Stimulated activated CD4-positive, alpha-beta T cell treated with anti-CD3 and anti-CD28 coated beads, Interleukin-15, amount 100 ng/mL, for 1 hour (primary cell): ENCODE results near the gene MICOS13.

Source experiments
- DNase-seq, 2 donors: peaks; one replicate each; pipeline ENCODE4 v3.0.0-alpha.2; 2020; ENCODE audit warnings: low read depth in 1 of 2, low spot score in 1 of 2

MICOS13 gene

DNA sequence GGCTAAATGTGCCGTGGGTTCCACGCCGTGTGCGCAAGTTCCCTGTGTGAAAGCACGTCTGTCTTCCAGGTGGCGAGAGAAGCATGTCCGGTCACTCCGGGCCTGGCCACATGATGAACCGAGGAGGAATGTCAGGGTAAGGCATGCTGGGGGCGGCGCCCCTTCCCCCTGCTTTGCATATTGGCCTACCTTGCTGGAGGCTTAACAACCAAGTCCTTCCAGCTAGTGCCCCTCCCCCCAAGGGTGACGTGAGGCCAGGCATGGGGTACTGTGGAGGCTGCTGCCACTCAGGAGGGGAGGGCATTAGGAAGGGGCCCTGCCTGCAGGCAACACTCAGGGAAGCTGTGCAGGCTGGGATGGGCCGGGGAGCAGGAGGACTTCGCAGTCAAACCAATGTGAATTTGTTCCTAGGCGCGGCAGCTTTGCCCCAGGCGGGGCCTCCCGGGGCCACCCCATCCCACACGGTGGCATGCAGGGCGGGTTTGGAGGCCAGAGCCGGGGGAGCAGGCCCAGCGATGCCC lies 12.5 kb downstream of the MICOS13 start:
- DNase-seq: no peak

DNA sequence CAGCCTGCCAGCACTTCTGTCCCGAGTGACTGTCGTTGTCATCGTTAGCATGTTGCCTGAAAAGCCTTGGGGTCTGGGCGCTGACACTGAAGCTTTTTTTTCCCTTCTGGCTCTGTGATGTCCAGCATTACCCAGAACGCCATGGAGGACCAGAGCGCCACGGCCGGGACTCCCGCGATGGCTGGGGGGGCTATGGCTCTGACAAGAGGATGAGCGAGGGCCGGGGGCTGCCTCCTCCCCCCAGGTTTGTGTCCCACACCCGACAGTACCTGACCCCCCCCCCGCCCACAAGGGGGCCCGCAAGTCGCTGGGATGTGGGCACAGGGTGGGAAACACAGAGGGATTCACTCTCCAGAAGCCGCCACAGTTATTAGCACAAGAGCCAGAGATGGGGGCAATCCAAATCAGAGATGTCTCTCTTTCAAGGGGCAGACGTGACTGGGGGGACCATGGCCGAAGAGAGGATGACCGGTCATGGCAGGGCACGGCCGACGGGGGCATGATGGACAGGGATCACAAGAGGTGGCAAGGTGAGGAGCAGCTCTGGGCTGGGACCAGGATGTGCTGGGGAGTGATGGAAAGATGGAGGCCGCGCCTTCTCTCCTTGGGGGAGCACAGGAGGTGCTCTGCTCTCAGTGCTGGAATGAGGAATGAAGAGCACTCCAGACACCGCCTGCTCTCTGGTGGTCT lies 13.2 kb downstream of the MICOS13 start:
- DNase-seq: no peak

DNA sequence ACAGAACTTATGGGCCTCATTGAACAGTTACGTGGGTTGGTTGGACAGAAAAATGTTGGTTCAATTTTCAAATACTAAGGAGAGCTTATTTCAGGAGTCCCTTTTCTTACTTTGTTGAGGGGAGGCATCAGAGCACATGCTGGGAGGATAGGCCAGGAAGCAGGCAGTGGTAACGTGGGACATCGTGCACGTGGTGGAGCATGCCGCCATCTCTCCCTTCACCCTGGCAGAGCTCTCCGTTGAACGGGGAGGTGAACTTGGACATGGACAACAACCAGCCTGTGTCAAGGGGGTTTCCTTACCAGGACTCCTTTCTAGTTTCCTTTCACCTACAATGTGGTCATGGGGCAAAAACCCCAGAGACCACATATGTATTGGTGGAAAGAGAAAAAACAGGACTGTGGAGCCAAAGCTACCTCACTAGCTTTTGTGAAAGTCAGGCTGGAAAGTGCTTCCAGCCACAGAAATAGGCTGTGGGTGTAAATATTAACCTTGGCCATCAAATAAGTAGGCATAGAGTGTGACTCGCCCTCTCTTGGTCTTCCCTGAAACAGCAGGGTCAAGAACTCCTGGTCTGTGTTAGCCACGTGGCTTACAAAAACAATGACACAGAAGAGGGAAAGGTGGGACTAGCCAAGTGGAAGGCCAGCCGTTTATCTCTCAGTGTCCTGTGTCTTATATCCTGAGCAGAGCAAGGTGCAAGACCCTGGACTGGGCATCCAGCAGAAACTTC lies 14.4 kb downstream of the MICOS13 start:
- DNase-seq: no peak

DNA sequence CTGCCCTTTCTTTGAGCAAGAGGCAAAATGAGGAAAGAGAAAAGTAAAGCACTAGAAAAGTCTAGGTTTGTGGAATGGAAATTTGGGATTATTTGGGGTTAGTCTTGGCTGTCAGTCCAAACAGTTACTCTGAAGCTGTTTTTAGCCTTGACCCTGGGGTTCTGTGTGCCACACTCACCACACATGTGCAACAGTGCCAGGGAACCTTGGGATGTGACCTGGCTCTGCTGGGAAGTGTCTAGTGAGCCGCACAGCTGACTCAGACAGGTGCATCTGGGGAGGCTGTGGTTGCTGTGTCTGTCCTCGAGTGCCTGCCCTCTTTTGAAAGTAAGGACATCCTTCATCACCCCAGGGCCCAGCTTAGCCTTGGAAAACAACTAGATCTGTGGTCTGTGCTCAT lies 15.8 kb downstream of the MICOS13 start:
- DNase-seq: no peak

DNA sequence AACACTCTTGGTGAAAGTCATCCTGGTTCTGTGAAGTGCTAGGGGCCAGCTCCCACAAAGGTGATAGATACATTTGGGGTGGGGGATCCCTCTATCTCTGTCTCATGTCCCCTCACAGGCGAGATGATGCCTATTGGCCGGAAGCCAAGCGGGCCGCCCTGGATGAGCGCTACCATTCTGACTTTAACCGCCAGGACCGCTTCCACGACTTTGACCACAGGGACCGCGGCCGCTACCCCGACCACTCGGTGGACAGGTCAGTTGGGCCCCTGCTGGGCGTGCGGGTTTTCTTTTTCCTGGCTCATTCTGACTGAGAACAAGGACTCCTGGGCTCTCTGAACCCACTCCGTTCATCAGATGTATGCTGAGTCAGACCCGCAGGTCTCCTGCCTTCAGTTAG lies 16.4 kb downstream of the MICOS13 start:
- no peak for DNase-seq

DNA sequence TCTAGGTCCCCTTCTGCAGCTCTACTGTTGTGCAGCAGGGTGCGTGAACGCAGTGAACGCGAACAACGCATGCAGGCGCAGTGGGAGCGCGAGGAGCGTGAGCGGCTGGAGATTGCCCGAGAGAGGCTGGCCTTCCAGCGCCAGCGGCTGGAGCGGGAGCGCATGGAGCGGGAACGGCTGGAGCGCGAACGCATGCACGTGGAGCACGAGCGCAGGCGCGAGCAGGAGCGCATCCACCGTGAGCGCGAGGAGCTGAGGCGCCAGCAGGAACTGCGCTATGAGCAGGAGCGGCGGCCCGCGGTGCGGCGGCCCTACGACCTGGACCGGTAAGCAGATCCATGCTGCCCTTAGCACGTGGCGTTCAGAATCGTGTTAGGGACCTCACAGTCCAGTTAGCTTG lies 18.8 kb downstream of the MICOS13 start:
- DNase-seq: no peak

DNA sequence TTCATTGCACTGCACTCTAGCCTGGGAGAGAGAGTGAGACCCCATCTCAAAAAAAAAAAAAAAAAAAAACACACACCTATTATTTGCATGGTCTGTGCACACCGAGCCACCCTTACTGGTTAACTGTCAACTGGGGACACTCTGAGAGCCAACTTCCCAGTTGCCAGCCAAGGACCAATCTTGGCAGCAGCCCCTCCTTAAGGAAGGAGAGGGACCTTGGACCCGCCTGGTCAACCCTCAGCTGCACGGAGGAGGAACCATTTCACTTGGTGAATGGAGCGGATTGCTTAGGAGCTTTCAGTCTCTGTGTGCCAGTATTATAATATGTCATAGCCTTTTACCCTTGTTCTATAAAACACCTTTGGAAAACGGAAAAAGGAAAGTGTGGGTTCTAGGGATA lies 24.9 kb downstream of the MICOS13 start:
- no peak for DNase-seq

DNA sequence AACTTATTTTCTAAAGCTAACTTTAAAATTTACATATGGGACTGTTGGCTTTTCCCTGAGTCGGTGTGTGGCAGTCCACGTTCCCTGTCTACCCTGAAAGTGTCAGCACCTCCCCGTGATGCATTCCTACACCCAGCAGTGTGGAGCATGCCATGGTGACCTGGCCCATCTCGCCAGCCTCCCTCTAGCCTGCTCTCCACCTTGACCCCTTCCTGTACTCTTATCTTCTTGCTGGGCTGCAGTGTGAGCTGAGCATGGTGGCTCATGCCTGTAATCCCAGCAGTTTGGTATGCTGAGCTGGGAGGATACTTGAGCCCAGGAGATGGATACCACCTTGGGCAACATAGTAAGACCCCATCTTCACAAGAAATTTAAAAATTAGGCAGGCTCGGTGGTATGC lies 25.4 kb downstream of the MICOS13 start:
- DNase-seq: no peak

DNA sequence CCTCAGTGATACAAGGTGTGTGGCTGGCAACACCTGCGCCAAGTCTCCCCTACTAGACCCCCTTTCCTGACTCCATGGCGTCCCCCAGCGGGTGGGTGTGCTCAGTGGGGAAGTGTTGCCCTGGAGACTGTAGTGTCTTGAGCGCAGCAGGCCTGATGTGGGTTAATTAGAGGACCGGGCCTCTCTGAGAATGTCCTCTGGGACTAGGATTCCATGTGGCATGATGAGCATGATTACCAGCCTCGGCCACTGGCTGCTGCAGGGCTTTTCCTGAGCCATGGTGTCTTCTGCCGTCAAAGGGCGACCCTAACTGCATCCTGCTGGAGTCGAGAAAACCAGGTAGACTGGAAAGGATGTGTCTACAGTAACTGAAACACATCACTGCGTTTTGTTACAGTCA lies 28.1 kb downstream of the MICOS13 start:
- DNase-seq: no peak

DNA sequence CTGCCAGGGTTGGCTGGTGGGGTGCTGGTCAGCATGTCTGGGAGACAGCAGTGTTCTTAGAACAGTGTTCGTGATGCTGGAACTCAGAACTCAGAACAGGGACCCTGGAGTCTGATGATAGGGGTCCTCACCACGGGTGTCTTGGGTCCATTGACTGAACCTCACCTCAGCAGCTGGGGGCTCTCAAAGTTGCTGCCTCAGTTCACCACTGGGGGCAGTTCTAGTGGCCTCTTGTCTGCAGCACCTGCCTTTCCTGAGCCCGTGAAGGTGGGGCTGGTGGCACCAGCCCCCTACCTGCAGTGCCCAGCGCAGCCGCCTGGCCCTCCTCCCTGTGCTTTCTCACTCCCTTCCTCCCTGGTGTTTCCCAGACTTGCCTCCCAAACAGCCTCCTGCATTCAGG lies 29.0 kb downstream of the MICOS13 start:
- no peak for DNase-seq

DNA sequence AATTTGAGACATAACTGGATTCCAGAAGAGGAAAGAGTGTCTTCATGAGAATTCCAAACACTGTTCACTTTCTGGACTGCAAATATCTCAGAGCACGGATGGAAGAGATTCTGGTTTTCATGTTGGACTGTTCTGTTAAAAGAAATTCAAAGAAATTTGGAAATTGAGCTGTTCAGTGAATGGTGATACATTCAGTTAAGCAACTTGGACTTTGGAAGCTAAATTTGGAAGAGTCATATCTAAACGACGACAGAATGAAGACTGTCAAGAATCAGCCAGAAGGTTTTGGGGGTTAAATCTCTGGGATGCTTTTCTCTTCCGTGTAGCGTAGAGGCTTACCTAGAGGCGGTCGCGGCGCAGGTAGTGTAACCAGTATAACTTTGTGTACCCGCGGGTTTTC lies 31.9 kb downstream of the MICOS13 start:
- DNase-seq: no peak

DNA sequence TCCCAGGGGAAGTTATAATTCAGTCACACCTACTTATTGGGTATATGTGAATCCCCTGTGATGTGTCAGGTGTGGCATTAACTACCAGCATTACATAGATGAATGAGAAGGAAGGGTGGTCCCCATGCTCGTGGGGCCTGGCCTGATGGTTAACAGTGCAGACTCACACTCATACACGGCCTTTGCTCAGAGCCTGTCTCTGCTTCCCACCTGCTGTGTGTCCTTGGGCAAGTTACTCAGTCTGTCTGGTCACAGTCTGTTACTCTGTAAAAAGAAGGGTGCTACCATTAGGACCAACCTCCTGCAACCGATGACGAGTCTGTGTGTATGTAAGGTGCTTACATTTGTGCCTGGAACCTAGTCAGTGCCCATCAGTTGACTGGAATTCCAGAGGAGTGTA lies 33.6 kb downstream of the MICOS13 start:
- DNase-seq: no peak

DNA sequence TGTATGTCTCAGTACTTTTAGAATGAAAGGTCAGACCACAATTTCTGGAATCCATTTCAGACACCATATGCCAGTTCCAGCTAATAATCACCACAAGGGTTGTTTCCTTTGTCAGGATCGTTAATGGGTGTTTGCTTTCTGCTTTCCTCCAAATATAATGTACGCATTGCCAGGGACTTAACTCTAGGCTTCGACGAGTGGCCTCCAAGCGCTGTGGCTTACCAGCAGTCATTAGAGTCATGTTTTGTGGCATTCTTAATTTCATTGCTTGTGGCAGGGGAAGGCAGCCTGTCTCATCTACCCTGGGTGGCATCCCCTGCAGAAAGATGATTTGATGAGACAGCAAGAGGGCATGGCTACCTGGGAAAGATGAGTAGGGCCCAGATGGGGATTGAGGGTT lies 34.9 kb downstream of the MICOS13 start:
- DNase-seq: no peak

DNA sequence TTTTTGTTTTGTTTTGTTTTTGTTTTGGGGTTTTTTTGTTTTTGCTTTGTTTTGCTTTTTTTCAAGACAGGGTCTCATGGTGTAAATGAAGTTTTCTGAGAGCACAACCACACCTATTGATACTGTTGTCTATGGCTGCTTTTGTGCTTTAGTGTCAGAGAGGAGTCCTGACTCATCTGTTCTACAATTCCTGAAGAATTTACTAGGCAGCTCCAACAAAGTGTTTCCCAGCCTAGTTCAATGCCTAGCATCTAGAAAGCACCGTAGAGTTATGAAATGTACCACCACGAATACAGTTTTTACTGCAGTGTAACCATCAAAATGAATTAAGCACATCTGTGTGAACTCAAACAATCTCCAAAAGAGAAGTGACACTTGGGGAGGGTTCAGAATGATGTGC lies 36.3 kb downstream of the MICOS13 start:
- no peak for DNase-seq

DNA sequence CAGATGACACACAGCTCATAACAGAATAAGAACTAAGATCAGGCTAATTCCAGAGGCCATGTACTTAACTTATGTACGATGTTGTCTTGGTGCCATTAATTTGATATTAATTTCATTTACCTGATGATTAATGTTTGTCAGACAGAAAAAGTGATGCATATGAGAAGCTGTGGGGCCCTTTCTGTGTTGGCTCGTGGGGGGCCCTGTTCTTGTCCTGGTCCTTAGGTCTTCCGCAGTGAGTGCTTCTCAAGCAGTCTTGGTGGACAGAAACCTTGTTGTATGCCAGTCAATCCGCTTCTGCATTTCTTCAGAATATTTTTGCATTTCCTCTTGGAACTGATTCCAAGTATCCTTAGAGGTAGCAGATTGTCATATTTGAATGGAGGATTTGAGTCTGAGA lies 37.3 kb downstream of the MICOS13 start:
- no peak for DNase-seq

DNA sequence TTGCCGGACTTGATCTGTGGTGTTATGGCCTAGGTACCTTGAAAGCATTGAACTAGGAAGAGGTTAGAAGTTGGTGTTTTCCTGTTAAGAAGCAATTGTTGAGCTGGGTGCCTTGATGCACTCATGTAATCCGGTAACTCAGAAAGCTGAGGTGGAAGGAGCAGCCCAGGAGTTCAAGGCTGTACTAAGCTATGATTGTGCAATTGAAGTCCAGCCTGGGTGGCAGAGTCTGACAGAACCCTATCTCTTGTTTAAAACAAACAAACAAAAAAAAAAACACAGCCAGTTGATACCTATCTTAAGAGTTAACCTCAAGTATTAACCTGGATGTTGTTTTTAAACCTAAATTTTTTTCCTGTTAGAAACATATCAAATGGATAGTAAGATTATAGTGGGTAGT lies 38.1 kb downstream of the MICOS13 start:
- DNase-seq: no peak

DNA sequence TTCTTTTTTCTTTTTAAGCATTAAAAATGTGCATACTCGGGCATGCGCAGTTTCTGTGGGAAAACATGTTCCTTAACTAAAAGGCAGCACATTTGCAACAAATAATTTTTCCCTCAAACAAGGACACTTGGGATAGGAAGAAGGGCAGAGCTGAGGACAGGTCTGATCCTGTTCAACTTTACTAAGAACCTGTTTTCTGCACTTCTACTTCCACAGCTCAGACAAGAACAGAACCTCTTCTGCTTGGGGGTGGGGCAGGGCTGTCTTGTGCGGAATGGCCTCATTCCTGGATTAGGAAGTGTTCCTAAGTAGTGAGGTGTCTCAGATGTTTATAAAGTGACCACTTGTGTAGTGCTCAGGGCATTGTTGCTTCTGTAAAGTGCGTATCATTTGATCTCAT lies 39.1 kb downstream of the MICOS13 start:
- no peak for DNase-seq

DNA sequence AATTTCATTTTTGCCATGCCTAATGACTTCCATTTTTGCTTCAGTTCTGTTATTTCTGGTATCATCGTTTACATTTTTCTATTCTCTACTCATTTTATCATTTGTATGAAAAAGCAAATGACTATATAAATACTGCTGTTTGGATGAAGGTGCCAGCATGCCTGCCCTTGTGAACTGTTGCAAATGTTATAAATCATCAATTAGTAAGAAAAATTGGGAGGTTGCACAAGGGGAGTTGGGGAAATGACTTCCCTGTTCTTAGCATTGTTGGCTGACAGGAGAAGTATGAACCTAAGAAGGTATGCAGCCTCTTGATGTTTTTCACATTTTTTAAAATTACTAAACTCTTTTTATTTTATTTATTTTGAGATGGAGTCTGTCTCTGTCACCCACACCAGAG lies 42.3 kb downstream of the MICOS13 start:
- no peak for DNase-seq

DNA sequence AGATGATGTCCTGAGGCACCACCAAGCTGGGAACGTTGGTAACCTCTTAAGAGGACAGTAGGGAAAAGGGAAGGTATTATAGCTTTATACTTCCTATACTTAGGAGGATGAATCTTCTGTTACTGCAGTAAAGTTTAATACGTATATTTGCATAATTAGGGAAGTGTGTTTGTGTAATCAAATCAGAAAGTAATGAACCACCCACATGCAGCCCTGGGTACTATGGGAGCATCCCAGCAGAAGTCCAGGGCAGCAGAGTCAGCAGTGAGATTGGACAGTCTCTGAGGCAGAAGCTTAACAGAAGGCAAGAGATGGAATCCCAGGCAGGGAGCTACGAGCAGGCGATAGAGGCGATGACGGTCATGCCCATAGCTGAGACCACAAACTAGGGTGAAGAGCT lies 44.9 kb downstream of the MICOS13 start:
- DNase-seq: no peak

DNA sequence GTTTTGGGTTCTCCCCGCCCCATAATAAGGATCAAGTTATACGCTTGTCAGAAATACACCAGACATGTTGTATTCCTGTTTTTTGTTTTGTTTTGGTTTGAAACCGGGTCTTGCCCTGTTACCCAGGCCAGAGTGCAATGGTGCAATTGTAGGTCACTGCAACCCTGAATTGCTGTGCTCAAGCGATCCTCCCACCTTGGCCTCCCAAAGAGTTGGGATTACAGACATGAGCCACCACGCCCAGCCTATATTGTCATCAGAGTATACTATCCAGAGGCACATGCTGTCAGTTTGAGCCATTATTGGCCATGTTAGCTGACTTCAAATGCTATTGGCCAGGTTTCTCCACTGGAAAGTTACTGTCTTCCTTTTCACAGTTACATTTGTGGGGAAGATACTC lies 47.7 kb downstream of the MICOS13 start:
- no peak for DNase-seq

DNA sequence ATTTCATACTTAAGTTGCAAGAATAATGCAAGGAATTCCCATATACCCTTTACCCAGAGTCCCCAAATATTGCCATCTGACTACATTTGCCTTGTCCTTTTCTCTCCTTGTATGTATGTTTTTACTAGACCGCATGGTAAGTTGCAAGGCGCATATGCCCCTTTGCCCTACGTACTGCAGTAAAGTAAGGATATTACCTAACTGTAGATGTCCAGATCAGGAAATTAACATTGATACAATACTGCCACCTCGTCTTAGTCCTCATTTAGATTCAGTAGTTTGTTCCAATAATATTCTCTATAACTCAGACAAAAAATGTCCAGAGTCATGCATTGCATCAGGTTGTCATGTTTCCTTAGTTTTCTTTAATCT lies 48.1 kb downstream of the MICOS13 start:
- no peak for DNase-seq

DNA sequence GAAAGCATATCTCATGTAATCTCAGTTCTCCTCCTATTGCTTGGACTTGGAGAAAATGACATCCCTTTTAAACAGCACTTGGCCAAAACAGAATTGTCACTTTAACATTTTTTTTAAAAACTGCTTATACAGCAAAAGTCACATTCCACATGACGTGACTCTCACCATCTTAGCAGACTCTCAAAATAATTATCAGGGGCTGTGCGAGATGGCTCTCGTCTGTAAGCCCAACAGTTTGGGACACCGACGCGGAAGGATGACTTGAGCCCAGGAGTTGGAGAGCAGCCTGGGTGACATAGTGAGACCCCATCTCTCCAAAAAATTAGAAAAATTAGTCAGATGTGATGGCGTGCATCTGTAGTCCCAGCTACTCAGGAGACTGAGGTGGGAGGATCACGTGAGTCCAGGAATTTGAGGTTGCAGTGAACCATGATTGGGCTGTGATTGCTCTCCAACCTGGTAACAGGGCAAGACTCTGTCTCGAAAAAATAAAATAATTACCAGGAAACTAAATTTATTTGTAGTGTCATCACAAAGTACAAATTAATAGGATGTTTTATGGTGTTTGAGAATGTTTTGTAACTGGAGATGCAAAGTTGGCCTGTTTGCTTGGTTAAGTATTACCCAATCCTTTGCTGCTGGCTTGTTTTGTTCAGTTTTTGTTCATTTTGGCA lies 48.6 kb downstream of the MICOS13 start:
- DNase-seq: no peak
